T-cell (primary cell): ENCODE results near the gene FOXP1. TPM values are rescaled to one million over a fixed set of nuclear protein-coding genes. Genes with fewer than 3 reads are reported as not detected.

Source experiments
- ATAC-seq, 4 experiments: fragments of 200-7000 bp in 3 of 4; fragments of 150-1000 bp in 1 of 4; cut with Tn5 transposase; replicated peaks in 1 of 4; 1 replicate in 3 of 4; 2 replicates in 1 of 4; pipeline ENCODE4 v1.10.0; 2021; ENCODE audit warnings: moderate library complexity in 3 of 4, mild to moderate bottlenecking in 2 of 4, moderate number of reproducible peaks in 1 of 4
- CTCF ChIA-PET, 2 donors: fragments of 300-600 bp; sonication (Branson Sonifier 250); formaldehyde crosslinking; loops; one replicate each; lab custom pipeline; 2022; ENCODE audit warnings: antibody characterized with exemption in 2 of 2; lab: Charles Lee
- POLR2A ChIA-PET, 2 donors: fragments of 300-600 bp; sonication (Branson Sonifier 250); formaldehyde crosslinking; loops; one replicate each; lab custom pipeline; 2022; ENCODE audit warnings: antibody characterized with exemption in 2 of 2; lab: Charles Lee
- DNase-seq, 35 experiments: peaks; one replicate each; pipeline versions ENCODE4 v3.0.0 to v3.0.0-alpha.2; 2013 to 2023
- H3K27ac ChIP-seq: one replicate; pipeline ENCODE4 v1.5.1; 2013; ENCODE audit warnings: low read length
- H3K27me3 ChIP-seq, 2 experiments: replicated peaks in 1 of 2; 1 replicate in 1 of 2; 2 replicates in 1 of 2; pipeline versions ENCODE4 v1.6.1 to v1.7.0; 2013; ENCODE audit warnings: low read length in 1 of 2, mixed read lengths in 1 of 2; ENCODE audit not compliant: control insufficient read depth in 2 of 2, insufficient read depth in 2 of 2; ENCODE audit errors: extremely low read depth in 1 of 2
- H3K36me3 ChIP-seq, 2 donors: 1 replicate in 1 of 2; 2 replicates in 1 of 2; pipeline versions ENCODE4 v1.6.1 to v1.7.0; 2013; ENCODE audit warnings: low read length in 1 of 2; ENCODE audit not compliant: control insufficient read depth in 2 of 2, insufficient read depth in 1 of 2; ENCODE audit errors: extremely low read depth in 1 of 2
- H3K4me1 ChIP-seq, 2 experiments: 1 replicate in 1 of 2; 2 replicates in 1 of 2; pipeline versions ENCODE4 v1.6.1 to v1.7.0; 2013; ENCODE audit warnings: low read length in 2 of 2, mixed read lengths in 1 of 2; ENCODE audit not compliant: insufficient read depth in 2 of 2, control insufficient read depth in 1 of 2; ENCODE audit errors: extremely low read depth in 1 of 2
- H3K4me3 ChIP-seq, 2 donors: 1 replicate in 1 of 2; 2 replicates in 1 of 2; pipeline versions ENCODE4 v1.5.1 to v1.7.0; 2013; ENCODE audit warnings: mild to moderate bottlenecking in 2 of 2, low read length in 1 of 2, moderate library complexity in 1 of 2; ENCODE audit not compliant: control insufficient read depth in 1 of 2; ENCODE audit errors: extremely low read depth in 1 of 2
- H3K9me3 ChIP-seq: 2 replicates; pipeline ENCODE4 v1.7.0; 2013
- H3K27ac Mint-ChIP-seq, 2 donors: one replicate each; pipeline ENCODE4 v1.8.0; 2020 to 2021; ENCODE audit warnings: mild to moderate bottlenecking in 2 of 2, mixed read lengths in 2 of 2
- H3K27me3 Mint-ChIP-seq, 2 donors: one replicate each; pipeline ENCODE4 v1.8.0; 2021 to 2022; ENCODE audit warnings: mixed read lengths in 2 of 2
- H3K36me3 Mint-ChIP-seq: one replicate; pipeline ENCODE4 v1.8.0; 2021; ENCODE audit warnings: mixed read lengths
- H3K4me1 Mint-ChIP-seq, 3 donors: one replicate each; pipeline ENCODE4 v1.8.0; 2020 to 2022; ENCODE audit warnings: mixed read lengths in 3 of 3, mild to moderate bottlenecking in 1 of 3
- H3K4me3 Mint-ChIP-seq, 3 donors: one replicate each; pipeline ENCODE4 v1.8.0; 2020 to 2022; ENCODE audit warnings: mild to moderate bottlenecking in 3 of 3, mixed read lengths in 3 of 3, moderate library complexity in 3 of 3
- H3K9me3 Mint-ChIP-seq, 3 donors: one replicate each; pipeline ENCODE4 v1.8.0; 2020 to 2022; ENCODE audit warnings: mixed read lengths in 3 of 3
- WGBS: methylation state at CpG from one replicate; pipeline ENCODE4 v1.1.5; 2013; ENCODE audit warnings: missing lambda C conversion rate; ENCODE audit not compliant: insufficient coverage; 5-methylcytosine and 5-hydroxymethylcytosine counted together
- total RNA-seq, 35 experiments: library from RNA in 6 of 35; stranded (reverse) in 6 of 35; fragments of 120-200 nt in 1 of 35; gene quantifications; one replicate each; pipeline versions ENCODE4 v1.2.1 to v1.2.4 and lab custom pipeline; 2013 to 2026

FOXP1 gene
- total RNA-seq, 5 donors from 2014 or later (not counting 1 experiment from before 2014, with no cell fraction given) = 258 to 586 (median 290) TPM

GRCh38 chr3:70951316-70951715, 632.2 kb downstream of the FOXP1 start:
- Mint-ChIP-seq H3K9me3 (no peaks in the 10 kb centered on the region), H3K4me1 (peaks cover 10 to 12% (median 11%) of the 10 kb centered on the region in 3 donors)
- POLR2A ChIA-PET = interaction anchor here in 1 of 2 donors (0.5 kb wide), 1 partner anchor 139 kb away, joined by 3 read pairs; no protein-coding TSS in a partner anchor

GRCh38 chr3:70947579-70947978, 635.9 kb downstream of the FOXP1 start:
- H3K36me3 ChIP-seq = no peaks in the 10 kb centered on the region
- Mint-ChIP-seq H3K36me3 (no peaks in the 10 kb centered on the region), H3K4me3 (no peak overlapping the region), H3K9me3 (no peaks in the 10 kb centered on the region), H3K27me3 (peaks cover 9 to 25% of the 10 kb centered on the region in 2 donors), H3K4me1 (peaks cover 5 to 11% (median 10%) of the 10 kb centered on the region in 3 donors), H3K27ac (no peak overlapping the region)
- POLR2A ChIA-PET = interaction anchor here in 1 of 2 donors (0.6 kb wide), 1 partner anchor 33 kb away, joined by 4 read pairs; no protein-coding TSS in a partner anchor
- H3K4me3 ChIP-seq = no peak overlapping the region
- ATAC-seq = no peak
- CTCF ChIA-PET = interaction anchor here in 1 of 2 donors (0.6 kb wide), 1 partner anchor 705 kb away, joined by 3 read pairs; no protein-coding TSS in a partner anchor
- peaks cover 0 to 3% of the 10 kb centered on the region in 2 experiments for H3K27me3 ChIP-seq
- WGBS = 100% methylated on average over 1 of the region's 1 CpG
- no peaks in the 10 kb centered on the region for H3K4me1 ChIP-seq
- no peaks in the 10 kb centered on the region for H3K9me3 ChIP-seq
- H3K27ac ChIP-seq = no peak overlapping the region
- no peak for DNase-seq

More at GRCh38 chr3:70951316-70951715, 632.2 kb downstream of the FOXP1 start:
- Histone ChIP-seq H3K27me3 (peaks cover 0 to 3% of the 10 kb centered on the region in 2 experiments), H3K4me3 (no peak overlapping the region), H3K9me3 (no peaks in the 10 kb centered on the region), H3K4me1 (no peaks in the 10 kb centered on the region), H3K27ac (no peak overlapping the region), H3K36me3 (peaks cover 0 to 3% of the 10 kb centered on the region in 2 donors)
- Mint-ChIP-seq H3K36me3 (peaks cover 4% of the 10 kb centered on the region), H3K4me3 (no peak overlapping the region), H3K27ac (no peak overlapping the region), H3K27me3 (no peaks in the 10 kb centered on the region)
- CTCF ChIA-PET = interaction anchor here in 1 of 2 donors (0.6 kb wide), 1 partner anchor 19 kb away, joined by 3 read pairs; no protein-coding TSS in a partner anchor
- DNase-seq = no peak
- ATAC-seq = no peak
- 93% methylated on average over 3 of the region's 5 CpGs for WGBS

GRCh38 chr3:70943886-70944285, 639.6 kb downstream of the FOXP1 start:
- no peak for DNase-seq
- Mint-ChIP-seq H3K9me3 (peaks cover 0 to 4% (median 4%) of the 10 kb centered on the region in 3 donors), H3K4me3 (no peak overlapping the region), H3K36me3 (no peaks in the 10 kb centered on the region), H3K27ac (no peak overlapping the region), H3K27me3 (peaks cover 15 to 42% of the 10 kb centered on the region in 2 donors), H3K4me1 (no peaks in the 10 kb centered on the region)
- ChIA-PET CTCF (no interaction called here), POLR2A (no interaction called here)
- no peak overlapping the region for H3K27ac ChIP-seq
- no peak for ATAC-seq
- H3K36me3 ChIP-seq = no peaks in the 10 kb centered on the region
- WGBS = no CpG with 5 or more reads among the region's 3 CpGs
- H3K27me3 ChIP-seq = no peaks in the 10 kb centered on the region
- H3K9me3 ChIP-seq = no peaks in the 10 kb centered on the region
- no peak overlapping the region for H3K4me3 ChIP-seq
- no peaks in the 10 kb centered on the region for H3K4me1 ChIP-seq

- no peaks in the 10 kb centered on the region for H3K36me3 ChIP-seq
- POLR2A ChIA-PET = no interaction called here
- 91% methylated on average over 6 of the region's 7 CpGs for WGBS
- Mint-ChIP-seq H3K36me3 (no peaks in the 10 kb centered on the region), H3K9me3 (no peaks in the 10 kb centered on the region), H3K4me1 (peaks cover 0 to 4% (median 3%) of the 10 kb centered on the region in 3 donors), H3K4me3 (no peak overlapping the region), H3K27me3 (no peaks in the 10 kb centered on the region), H3K27ac (no peak overlapping the region)
- DNase-seq = no peak
- no peaks in the 10 kb centered on the region for H3K9me3 ChIP-seq
- no peaks in the 10 kb centered on the region for H3K4me1 ChIP-seq
- no peak overlapping the region for H3K4me3 ChIP-seq
- H3K27ac ChIP-seq = no peak overlapping the region
- CTCF ChIA-PET = interaction anchor here (0.5 to 0.6 kb wide), 2 partner anchors 126 to 1917 kb away, joined by 3 read pairs; no protein-coding TSS in a partner anchor
- no peak for ATAC-seq
- H3K27me3 ChIP-seq = no peaks in the 10 kb centered on the region
Observed at GRCh38 chr3:70933105-70933810, 650.3 kb downstream of the FOXP1 start.

DNA sequence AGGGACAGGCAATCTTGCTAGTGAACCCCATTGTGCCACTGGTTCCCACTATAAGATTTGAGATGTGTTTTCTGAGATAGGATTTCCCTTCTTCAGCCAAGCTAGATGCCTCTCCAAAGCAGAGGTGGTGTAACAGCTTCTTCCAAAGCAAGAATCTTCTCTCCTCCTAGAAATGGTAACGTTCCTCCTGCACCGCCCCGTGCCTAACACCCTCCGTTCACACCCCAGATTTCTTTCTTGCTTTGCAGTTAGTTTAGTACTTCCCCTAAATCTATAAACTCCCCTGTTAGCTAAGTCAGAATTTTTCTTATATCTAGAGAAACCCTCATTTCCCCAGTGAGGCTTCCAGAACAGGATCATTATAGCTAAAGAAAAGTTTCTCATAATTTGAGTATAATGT, 653.5 kb downstream of the FOXP1 start:
- ChIA-PET CTCF (interaction anchor here in 1 of 2 donors (1.0 kb wide), 1 partner anchor 22 kb away, joined by 3 read pairs; no protein-coding TSS in a partner anchor), POLR2A (no interaction called here)
- H3K27me3 ChIP-seq = no peaks in the 10 kb centered on the region
- WGBS = 89% methylated on average over 4 of the region's 4 CpGs
- Mint-ChIP-seq H3K36me3 (no peaks in the 10 kb centered on the region), H3K4me3 (no peak overlapping the region), H3K27ac (no peak overlapping the region), H3K27me3 (peaks cover 0 to 1% of the 10 kb centered on the region in 2 donors), H3K4me1 (peaks cover 0 to 4% (median 3%) of the 10 kb centered on the region in 3 donors), H3K9me3 (no peaks in the 10 kb centered on the region)
- DNase-seq (no peak), ATAC-seq (no peak)
- no peaks in the 10 kb centered on the region for H3K4me1 ChIP-seq
- no peaks in the 10 kb centered on the region for H3K9me3 ChIP-seq
- no peak overlapping the region for H3K4me3 ChIP-seq
- no peak overlapping the region for H3K27ac ChIP-seq
- no peaks in the 10 kb centered on the region for H3K36me3 ChIP-seq

DNA sequence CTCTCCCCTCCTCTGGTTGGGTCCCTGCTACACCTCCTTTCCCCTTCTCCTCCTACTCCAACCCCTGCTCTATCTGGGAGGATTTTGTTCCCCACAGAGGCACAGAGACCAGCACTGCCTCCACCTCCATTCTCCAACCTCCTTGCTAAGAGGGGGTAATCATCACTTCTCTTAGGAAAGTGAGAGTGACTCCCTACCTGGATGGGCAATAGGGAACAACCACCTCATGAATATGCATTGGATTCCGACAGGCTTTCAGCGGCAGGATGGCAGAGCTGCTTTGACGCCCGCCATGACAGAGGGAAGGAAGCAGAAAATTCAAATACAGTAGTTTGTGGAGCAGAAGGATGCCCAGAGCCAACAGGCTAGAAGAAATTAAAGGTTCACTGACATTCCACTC, 656.3 kb downstream of the FOXP1 start:
- Histone ChIP-seq H3K9me3 (no peaks in the 10 kb centered on the region), H3K27ac (no peak overlapping the region), H3K27me3 (no peaks in the 10 kb centered on the region), H3K4me1 (no peaks in the 10 kb centered on the region), H3K36me3 (no peaks in the 10 kb centered on the region), H3K4me3 (no peak overlapping the region)
- CTCF ChIA-PET = no interaction called here
- no peak overlapping the region for H3K27ac Mint-ChIP-seq
- no peak overlapping the region for H3K4me3 Mint-ChIP-seq
- H3K27me3 Mint-ChIP-seq = peaks cover 0 to 1% of the 10 kb centered on the region in 2 donors
- POLR2A ChIA-PET = no interaction called here
- no peaks in the 10 kb centered on the region for H3K4me1 Mint-ChIP-seq
- WGBS = 100% methylated on average over 3 of the region's 4 CpGs
- peaks cover 3% of the 10 kb centered on the region for H3K36me3 Mint-ChIP-seq
- DNase-seq (no peak), ATAC-seq (no peak)
- H3K9me3 Mint-ChIP-seq = peaks cover 4 to 6% (median 4%) of the 10 kb centered on the region in 3 donors
